ENCODE measurements around the gene PCNT.

The PCNT gene

GRCh38 chr21:46483300-46484295, 159.6 kb downstream of the PCNT start:
- DNase-seq (ENCODE audit: low spot score), result no peak

- DNase-seq (ENCODE audit: low spot score), result no peak
Measured at GRCh38 chr21:46486481-46487126, 162.6 kb downstream of the PCNT start.

GRCh38 chr21:46489162-46489663, 165.3 kb downstream of the PCNT start:
- DNase-seq (ENCODE audit: low spot score), result no peak

GRCh38 chr21:46489800-46490199, 165.8 kb downstream of the PCNT start:
- no peak for DNase-seq (ENCODE audit: low spot score)

- no peak for DNase-seq (ENCODE audit: low spot score)
Measured at GRCh38 chr21:46491553-46491952, 167.6 kb downstream of the PCNT start.

GRCh38 chr21:46492851-46493250, 168.9 kb downstream of the PCNT start:
- no peak for DNase-seq (ENCODE audit: low spot score)

GRCh38 chr21:46493828-46494227, 169.9 kb downstream of the PCNT start:
- no peak for DNase-seq (ENCODE audit: low spot score)
